HEK293 (cell line): Measurements from ENCODE around the gene RBFOX2.

Experiments
- GLIS1 ChIP-seq: fragments of 450-650 bp; formaldehyde crosslinking; IDR thresholded peaks from 2 replicates; pipeline ENCODE4 v1.5.1; 2016; ENCODE audit warnings: missing biosample characterization, missing genetic modification characterization
- PATZ1 ChIP-seq: fragments of 450-650 bp; formaldehyde crosslinking; IDR thresholded peaks from 2 replicates; pipeline ENCODE4 v1.5.1; 2016; ENCODE audit warnings: missing biosample characterization, missing genetic modification characterization
- SP2 ChIP-seq: fragments of 450-650 bp; formaldehyde crosslinking; IDR thresholded peaks from 2 replicates; pipeline ENCODE4 v1.5.1; 2016; ENCODE audit warnings: missing biosample characterization, missing genetic modification characterization
- ZBTB17 ChIP-seq: fragments of 450-650 bp; formaldehyde crosslinking; IDR thresholded peaks from 2 replicates; pipeline ENCODE4 v1.5.1; 2016; ENCODE audit warnings: missing biosample characterization, missing genetic modification characterization
- ZIC2 ChIP-seq: fragments of 450-650 bp; formaldehyde crosslinking; IDR thresholded peaks from 2 replicates; pipeline ENCODE4 v1.5.1; 2016; ENCODE audit warnings: missing biosample characterization, missing genetic modification characterization
- ZNF10 ChIP-seq: fragments of 450-650 bp; formaldehyde crosslinking; IDR thresholded peaks from 2 replicates; pipeline ENCODE4 v1.5.1; 2017; ENCODE audit warnings: missing biosample characterization, missing genetic modification characterization
- ZNF174 ChIP-seq: fragments of 450-650 bp; formaldehyde crosslinking; IDR thresholded peaks from 2 replicates; pipeline ENCODE4 v1.5.0; 2017; ENCODE audit warnings: missing biosample characterization, mild to moderate bottlenecking, missing genetic modification characterization
- ZNF175 ChIP-seq: fragments of 450-650 bp; formaldehyde crosslinking; IDR thresholded peaks from 2 replicates; pipeline ENCODE4 v1.5.1; 2016; ENCODE audit warnings: missing biosample characterization, missing genetic modification characterization
- ZNF19 ChIP-seq: fragments of 450-650 bp; formaldehyde crosslinking; IDR thresholded peaks from 2 replicates; pipeline ENCODE4; 2016; ENCODE audit warnings: missing biosample characterization, missing genetic modification characterization, low read depth
- ZNF202 ChIP-seq: fragments of 450-650 bp; formaldehyde crosslinking; IDR thresholded peaks from 2 replicates; pipeline ENCODE4 v1.5.1; 2016; ENCODE audit warnings: missing biosample characterization, missing genetic modification characterization, borderline replicate concordance
- ZNF274 ChIP-seq, 2 experiments: fragments of 200-500 bp in 1 of 2; fragments of 450-650 bp in 1 of 2; sonication (Bioruptor generic) in 1 of 2; formaldehyde crosslinking in 1 of 2; IDR thresholded peaks; 2 replicates each; pipeline versions ENCODE4 v1.5.1 to v1.6.1; 2014 to 2016; ENCODE audit warnings: borderline replicate concordance in 1 of 2, inconsistent platforms in 1 of 2, low read length in 1 of 2, missing biosample characterization in 1 of 2, missing genetic modification characterization in 1 of 2
- ZNF292 ChIP-seq: fragments of 450-650 bp; formaldehyde crosslinking; IDR thresholded peaks from 2 replicates; pipeline ENCODE4 v1.5.1; 2016; ENCODE audit warnings: low read depth, missing biosample characterization, missing genetic modification characterization, borderline replicate concordance
- ZNF311 ChIP-seq: fragments of 450-650 bp; formaldehyde crosslinking; IDR thresholded peaks from 2 replicates; pipeline ENCODE4 v1.5.1; 2017; ENCODE audit warnings: missing biosample characterization, missing genetic modification characterization, borderline replicate concordance
- ZNF37A ChIP-seq: fragments of 450-650 bp; IDR thresholded peaks from 2 replicates; pipeline ENCODE4 v1.5.1; 2018; ENCODE audit warnings: missing biosample characterization, missing genetic modification characterization
- ZNF423 ChIP-seq: fragments of 450-650 bp; formaldehyde crosslinking; IDR thresholded peaks from 2 replicates; pipeline ENCODE4 v1.5.1; 2016; ENCODE audit warnings: missing biosample characterization, missing genetic modification characterization
- ZNF433 ChIP-seq: fragments of 450-650 bp; formaldehyde crosslinking; IDR thresholded peaks from 2 replicates; pipeline ENCODE4 v1.5.1; 2016; ENCODE audit warnings: missing biosample characterization, missing genetic modification characterization, low read depth
- ZNF558 ChIP-seq: fragments of 450-650 bp; formaldehyde crosslinking; IDR thresholded peaks from 2 replicates; pipeline ENCODE4 v1.5.1; 2016; ENCODE audit warnings: missing biosample characterization, missing genetic modification characterization
- ZNF561 ChIP-seq: fragments of 450-650 bp; IDR thresholded peaks from 2 replicates; pipeline ENCODE4 v1.5.1; 2018; ENCODE audit warnings: missing biosample characterization, missing genetic modification characterization, borderline replicate concordance
- ZNF664 ChIP-seq: fragments of 450-650 bp; formaldehyde crosslinking; IDR thresholded peaks from 2 replicates; pipeline ENCODE4 v1.5.1; 2016; ENCODE audit warnings: missing biosample characterization, missing genetic modification characterization
- ZSCAN16 ChIP-seq: fragments of 450-650 bp; formaldehyde crosslinking; IDR thresholded peaks from 2 replicates; pipeline ENCODE4 v1.5.1; 2016; ENCODE audit warnings: missing biosample characterization, missing genetic modification characterization
- ZXDB ChIP-seq: fragments of 450-650 bp; formaldehyde crosslinking; IDR thresholded peaks from 2 replicates; pipeline ENCODE4 v1.5.1; 2016; ENCODE audit warnings: missing biosample characterization, missing genetic modification characterization
- TF ChIP-seq, protein P1 (sequence below): fragments of 450-650 bp; formaldehyde crosslinking; IDR thresholded peaks from 2 replicates; pipeline ENCODE4 v1.5.1; 2016; ENCODE audit warnings: missing biosample characterization, missing genetic modification characterization
- TF ChIP-seq, protein P2 (sequence below): fragments of 450-650 bp; formaldehyde crosslinking; optimal IDR thresholded peaks from 2 replicates; pipeline ENCODE3; 2016; ENCODE audit warnings: missing biosample characterization, mild to moderate bottlenecking, missing genetic modification characterization
- TF ChIP-seq, protein P3 (sequence below): fragments of 450-650 bp; formaldehyde crosslinking; IDR thresholded peaks from 2 replicates; pipeline ENCODE4 v1.5.1; 2016; ENCODE audit warnings: missing biosample characterization, missing genetic modification characterization
- TF ChIP-seq, protein P4 (sequence below): sonication (generic); formaldehyde crosslinking; IDR thresholded peaks from 2 replicates; pipeline ENCODE4 v1.8.1; 2022; ENCODE audit warnings: mild to moderate bottlenecking, moderate library complexity, missing genetic modification reagents

Gene RBFOX2

DNA sequence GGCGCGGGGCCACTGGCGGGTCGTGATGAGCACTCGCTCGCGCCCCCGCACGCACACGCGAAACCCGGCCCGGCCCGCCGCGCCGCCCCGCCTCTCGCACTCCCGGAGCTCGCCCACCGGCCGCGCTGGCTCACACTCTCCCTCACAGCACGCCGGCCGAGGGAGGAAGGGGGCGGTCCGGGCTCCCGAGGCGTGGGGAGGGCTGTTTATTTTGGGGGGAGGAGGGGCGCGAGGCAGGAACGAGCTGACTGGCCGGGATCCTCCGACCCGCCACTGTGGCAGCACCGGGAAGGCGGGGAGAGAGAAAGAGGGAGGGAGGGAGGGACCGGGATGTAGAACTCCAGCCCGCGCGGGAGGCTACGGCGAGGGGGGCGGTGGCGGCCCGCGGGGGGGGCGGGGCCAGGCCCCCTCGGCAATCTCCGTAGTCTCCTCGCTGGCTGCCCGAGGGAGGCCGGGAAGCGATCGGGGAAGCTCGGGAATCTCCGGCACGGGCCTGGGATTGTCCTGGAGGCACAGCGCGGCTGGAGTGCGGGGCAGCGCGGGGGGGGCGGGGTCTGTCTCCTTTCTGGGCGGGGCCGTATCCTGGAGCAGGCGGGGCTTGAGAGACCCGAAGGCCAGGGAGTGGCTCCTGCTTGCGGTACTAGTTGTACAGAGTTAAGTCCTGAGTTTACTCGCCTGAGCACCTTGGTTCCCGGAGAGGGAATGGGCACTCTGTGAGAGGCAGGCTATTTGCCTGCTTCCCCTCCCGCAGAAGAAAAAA lies at the start of gene RBFOX2 (continued):
- TF ChIP-seq ZNF19 (tag by site-specific recombination) (no peak), ZNF174 (no peak), ZNF558 (no peak), ZSCAN16 (tag by site-specific recombination) (no peak), ZNF37A (tag by site-specific recombination) (no peak), ZNF292 (tag by site-specific recombination) (no peak), ZNF274 (IDR thresholded peaks at IDR 0.05; ENCODE audit: low read length) (no peak), ZNF274 (tag by site-specific recombination; IDR thresholded peaks at IDR 0.05; ENCODE audit: borderline replicate concordance) (no peak), ZNF10 (tag by site-specific recombination) (no peak), ZBTB17 (tag by site-specific recombination) (peak; percentile 62; the same call in 1 of the 2 replicates), ZNF433 (tag by site-specific recombination) (no peak), ZNF423 (no peak), ZIC2 (tag by site-specific recombination) (peak; percentile 84), PATZ1 (tag by site-specific recombination) (peak; percentile 91), ZNF202 (tag by site-specific recombination) (no peak), SP2 (peak; percentile 91), ZNF664 (tag by site-specific recombination) (no peak), ZNF561 (tag by site-specific recombination) (0 out of 2 replicates have a peak, but pooled peaks have one; percentile 21), ZXDB (no peak), GLIS1 (peak; percentile 67), ZNF311 (tag by site-specific recombination) (no peak), ZNF175 (tag by site-specific recombination) (no peak)
- TF ChIP-seq, protein P1, sequence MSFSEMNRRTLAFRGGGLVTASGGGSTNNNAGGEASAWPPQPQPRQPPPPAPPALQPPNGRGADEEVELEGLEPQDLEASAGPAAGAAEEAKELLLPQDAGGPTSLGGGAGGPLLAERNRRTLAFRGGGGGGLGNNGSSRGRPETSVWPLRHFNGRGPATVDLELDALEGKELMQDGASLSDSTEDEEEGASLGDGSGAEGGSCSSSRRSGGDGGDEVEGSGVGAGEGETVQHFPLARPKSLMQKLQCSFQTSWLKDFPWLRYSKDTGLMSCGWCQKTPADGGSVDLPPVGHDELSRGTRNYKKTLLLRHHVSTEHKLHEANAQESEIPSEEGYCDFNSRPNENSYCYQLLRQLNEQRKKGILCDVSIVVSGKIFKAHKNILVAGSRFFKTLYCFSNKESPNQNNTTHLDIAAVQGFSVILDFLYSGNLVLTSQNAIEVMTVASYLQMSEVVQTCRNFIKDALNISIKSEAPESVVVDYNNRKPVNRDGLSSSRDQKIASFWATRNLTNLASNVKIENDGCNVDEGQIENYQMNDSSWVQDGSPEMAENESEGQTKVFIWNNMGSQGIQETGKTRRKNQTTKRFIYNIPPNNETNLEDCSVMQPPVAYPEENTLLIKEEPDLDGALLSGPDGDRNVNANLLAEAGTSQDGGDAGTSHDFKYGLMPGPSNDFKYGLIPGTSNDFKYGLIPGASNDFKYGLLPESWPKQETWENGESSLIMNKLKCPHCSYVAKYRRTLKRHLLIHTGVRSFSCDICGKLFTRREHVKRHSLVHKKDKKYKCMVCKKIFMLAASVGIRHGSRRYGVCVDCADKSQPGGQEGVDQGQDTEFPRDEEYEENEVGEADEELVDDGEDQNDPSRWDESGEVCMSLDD, result 0 out of 2 replicates have a peak, but pooled peaks have one; percentile 41
- TF ChIP-seq, protein P2, sequence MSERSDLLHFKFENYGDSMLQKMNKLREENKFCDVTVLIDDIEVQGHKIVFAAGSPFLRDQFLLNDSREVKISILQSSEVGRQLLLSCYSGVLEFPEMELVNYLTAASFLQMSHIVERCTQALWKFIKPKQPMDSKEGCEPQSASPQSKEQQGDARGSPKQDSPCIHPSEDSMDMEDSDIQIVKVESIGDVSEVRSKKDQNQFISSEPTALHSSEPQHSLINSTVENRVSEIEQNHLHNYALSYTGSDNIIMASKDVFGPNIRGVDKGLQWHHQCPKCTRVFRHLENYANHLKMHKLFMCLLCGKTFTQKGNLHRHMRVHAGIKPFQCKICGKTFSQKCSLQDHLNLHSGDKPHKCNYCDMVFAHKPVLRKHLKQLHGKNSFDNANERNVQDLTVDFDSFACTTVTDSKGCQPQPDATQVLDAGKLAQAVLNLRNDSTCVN (tag by site-specific recombination), result peak; percentile 58
- TF ChIP-seq, protein P3, sequence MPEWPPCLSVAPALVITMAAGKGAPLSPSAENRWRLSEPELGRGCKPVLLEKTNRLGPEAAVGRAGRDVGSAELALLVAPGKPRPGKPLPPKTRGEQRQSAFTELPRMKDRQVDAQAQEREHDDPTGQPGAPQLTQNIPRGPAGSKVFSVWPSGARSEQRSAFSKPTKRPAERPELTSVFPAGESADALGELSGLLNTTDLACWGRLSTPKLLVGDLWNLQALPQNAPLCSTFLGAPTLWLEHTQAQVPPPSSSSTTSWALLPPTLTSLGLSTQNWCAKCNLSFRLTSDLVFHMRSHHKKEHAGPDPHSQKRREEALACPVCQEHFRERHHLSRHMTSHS, result no peak
- TF ChIP-seq, protein P4, sequence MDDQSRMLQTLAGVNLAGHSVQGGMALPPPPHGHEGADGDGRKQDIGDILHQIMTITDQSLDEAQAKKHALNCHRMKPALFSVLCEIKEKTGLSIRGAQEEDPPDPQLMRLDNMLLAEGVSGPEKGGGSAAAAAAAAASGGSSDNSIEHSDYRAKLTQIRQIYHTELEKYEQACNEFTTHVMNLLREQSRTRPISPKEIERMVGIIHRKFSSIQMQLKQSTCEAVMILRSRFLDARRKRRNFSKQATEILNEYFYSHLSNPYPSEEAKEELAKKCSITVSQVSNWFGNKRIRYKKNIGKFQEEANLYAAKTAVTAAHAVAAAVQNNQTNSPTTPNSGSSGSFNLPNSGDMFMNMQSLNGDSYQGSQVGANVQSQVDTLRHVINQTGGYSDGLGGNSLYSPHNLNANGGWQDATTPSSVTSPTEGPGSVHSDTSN (CRISPR knock-in tag), result peak; percentile 60
- TF ChIP-seq, all 188 proteins: peak for 27
